ENCODE data around the gene CIAPIN1. TPM values are rescaled to one million over a fixed set of nuclear protein-coding genes. Genes with fewer than 3 reads are reported as not detected.

CIAPIN1 gene
- total RNA-seq, 2 donors from 2014 or later = 77.5 to 87.1 TPM

GRCh38 chr16:57432505-57432904, 14.7 kb downstream of the CIAPIN1 start:
- WGBS, 2 experiments (ENCODE audit: insufficient coverage in 1 of 2, insufficient read length in 1 of 2) = 94 to 100% methylated on average over 1 to 2 of the region's 2 CpGs
- H3K36me3 ChIP-seq (ENCODE audit: control insufficient read depth, insufficient read depth, low read length) = peaks cover 86% of the 10 kb centered on the region
- H3K27ac Mint-ChIP-seq = no peak overlapping the region
- no peak overlapping the region for H3K9ac ChIP-seq (ENCODE audit: extremely low read depth, low read length, poor library complexity, severe bottlenecking)
- H3K9me3 ChIP-seq (ENCODE audit: control insufficient read depth, low read length) = no peaks in the 10 kb centered on the region
- H3K9me3 Mint-ChIP-seq = no peaks in the 10 kb centered on the region
- H3K27me3 ChIP-seq (ENCODE audit: control insufficient read depth, insufficient read depth, low read length, poor library complexity, severe bottlenecking) = no peaks in the 10 kb centered on the region
- H3K27me3 Mint-ChIP-seq (ENCODE audit: insufficient read depth) = peaks cover 4% of the 10 kb centered on the region
- H3K4me1 Mint-ChIP-seq = peaks cover 15% of the 10 kb centered on the region
- no peak for DNase-seq
- TF ChIP-seq CTCF (conservative IDR thresholded peaks at IDR 0.05) = no peak
- no peak overlapping the region for H3K4me3 ChIP-seq (ENCODE audit: low read length)
- peaks cover 76% of the 10 kb centered on the region for H3K36me3 Mint-ChIP-seq (ENCODE audit: low read depth)
- H3K4me1 ChIP-seq (ENCODE audit: control insufficient read depth, insufficient read depth, low read length) = peaks cover 4% of the 10 kb centered on the region
- no peak overlapping the region for H3K27ac ChIP-seq (ENCODE audit: low read depth, low read length)
- H3K4me3 Mint-ChIP-seq = no peak overlapping the region

GRCh38 chr16:57430955-57431354, 16.2 kb downstream of the CIAPIN1 start:
- H3K27ac ChIP-seq (ENCODE audit: low read depth, low read length) = no peak overlapping the region
- no peak overlapping the region for H3K27ac Mint-ChIP-seq
- no peaks in the 10 kb centered on the region for H3K9me3 Mint-ChIP-seq
- H3K4me1 ChIP-seq (ENCODE audit: control insufficient read depth, insufficient read depth, low read length) = peaks cover 4% of the 10 kb centered on the region
- H3K4me3 ChIP-seq (ENCODE audit: low read length) = no peak overlapping the region
- no peak overlapping the region for H3K9ac ChIP-seq (ENCODE audit: extremely low read depth, low read length, poor library complexity, severe bottlenecking)
- H3K27me3 ChIP-seq (ENCODE audit: control insufficient read depth, insufficient read depth, low read length, poor library complexity, severe bottlenecking) = no peaks in the 10 kb centered on the region
- WGBS, 2 experiments (ENCODE audit: insufficient coverage in 1 of 2, insufficient read length in 1 of 2) = 93 to 100% methylated on average over 4 to 5 of the region's 5 CpGs
- DNase-seq = no peak
- peaks cover 80% of the 10 kb centered on the region for H3K36me3 ChIP-seq (ENCODE audit: control insufficient read depth, insufficient read depth, low read length)
- peaks cover 20% of the 10 kb centered on the region for H3K4me1 Mint-ChIP-seq
- H3K36me3 Mint-ChIP-seq (ENCODE audit: low read depth) = peaks cover 72% of the 10 kb centered on the region
- peaks cover 4% of the 10 kb centered on the region for H3K27me3 Mint-ChIP-seq (ENCODE audit: insufficient read depth)
- H3K9me3 ChIP-seq (ENCODE audit: control insufficient read depth, low read length) = no peaks in the 10 kb centered on the region
- H3K4me3 Mint-ChIP-seq = no peak overlapping the region
- no peak for TF ChIP-seq CTCF (conservative IDR thresholded peaks at IDR 0.05)

- TF ChIP-seq CTCF (conservative IDR thresholded peaks at IDR 0.05) = no peak
- no peaks in the 10 kb centered on the region for H3K9me3 Mint-ChIP-seq
- Histone ChIP-seq H3K27ac (ENCODE audit: low read depth, low read length) (no peak overlapping the region), H3K4me1 (ENCODE audit: control insufficient read depth, insufficient read depth, low read length) (peaks cover 4% of the 10 kb centered on the region), H3K4me3 (ENCODE audit: low read length) (no peak overlapping the region), H3K27me3 (ENCODE audit: control insufficient read depth, insufficient read depth, low read length, poor library complexity, severe bottlenecking) (peaks cover 15% of the 10 kb centered on the region), H3K9ac (ENCODE audit: extremely low read depth, low read length, poor library complexity, severe bottlenecking) (no peak overlapping the region), H3K9me3 (ENCODE audit: control insufficient read depth, low read length) (no peaks in the 10 kb centered on the region), H3K36me3 (ENCODE audit: control insufficient read depth, insufficient read depth, low read length) (peaks cover 49% of the 10 kb centered on the region)
- H3K36me3 Mint-ChIP-seq (ENCODE audit: low read depth) = peaks cover 47% of the 10 kb centered on the region
- no peak for DNase-seq
- peak overlapping the region; percentile 39 for H3K27ac Mint-ChIP-seq
- peaks cover 19% of the 10 kb centered on the region for H3K27me3 Mint-ChIP-seq (ENCODE audit: insufficient read depth)
- H3K4me3 Mint-ChIP-seq = no peak overlapping the region
- H3K4me1 Mint-ChIP-seq = peaks cover 20% of the 10 kb centered on the region
These were observed 19.4 kb downstream of the CIAPIN1 start for GRCh38 chr16:57427824-57428223.

Measured in endodermal cell (in vitro differentiated cells).